Right cardiac atrium (tissue), 5 donors: ENCODE measurements around the gene ALOXE3. TPM values are rescaled to one million over a fixed set of nuclear protein-coding genes. Genes with fewer than 3 reads are reported as not detected.
A peak's percentile ranks its signal among the peaks of the same experiment; 100 is the strongest.

ENCODE experiments used
- ATAC-seq, 2 donors: fragments of 200-7000 bp; cut with Tn5 transposase; one replicate each; pipeline versions ENCODE4 v1.8.0 to v1.9.1; 2020; ENCODE audit warnings: moderate library complexity in 2 of 2, mild to moderate bottlenecking in 1 of 2
- DNase-seq, 3 donors: peaks; one replicate each; pipeline ENCODE4 v3.0.0-alpha.2; 2020
- H3K27ac ChIP-seq: one replicate; pipeline ENCODE4 v1.5.1; 2013; ENCODE audit warnings: mild to moderate bottlenecking, low read length, control low read depth, moderate library complexity
- H3K27me3 ChIP-seq: one replicate; pipeline ENCODE4 v1.6.1; 2013; ENCODE audit not compliant: control insufficient read depth, insufficient read depth
- H3K4me1 ChIP-seq: one replicate; pipeline ENCODE4 v1.6.1; 2013; ENCODE audit warnings: low read length; ENCODE audit not compliant: control insufficient read depth, insufficient read depth
- H3K4me3 ChIP-seq: one replicate; pipeline ENCODE4 v1.5.1; 2013; ENCODE audit warnings: low read length, control low read depth
- H3K9me3 ChIP-seq: one replicate; pipeline ENCODE4 v1.6.1; 2013; ENCODE audit warnings: low read length; ENCODE audit not compliant: control insufficient read depth
- WGBS: extraction: QIAGEN DNeasy Blood & Tissue Kit; methylation state at CpG from one replicate; pipeline ENCODE4 v1.1.7; 2013; 5-methylcytosine and 5-hydroxymethylcytosine counted together
- intact Hi-C, 4 donors: fragments of 100-400 bp; cut with DNase I; formaldehyde crosslinking; loops; one replicate each; pipeline versions ENCODE4 v1.11.0 to v1.14.0; 2022 to 2023
- polyA plus RNA-seq: library from polyadenylated mRNA; stranded (reverse); fragments of 200-250 nt; gene quantifications from one replicate; pipeline ENCODE4 v1.2.3, GENCODE V29; 2013
- total RNA-seq, 4 donors: library from RNA; stranded (reverse); fragmentation: NEBNext Ultra II Directional; extraction: Animal tissue kit (Norgen Biotek cat#: 25700); gene quantifications; one replicate each; pipeline ENCODE4 v1.2.1, GENCODE V29; 2021
- donor health status: healthy with polysubstance abuse.
- donor health status: DM: no; HTN: yes; CAD: no.
- donor health status: DM: no; HTN: no; CAD: no.
- donor health status: DM: no; HTN: yes; CAD: no; lungs with severe emphysema.
- donor health status: DM: yes; HTN: yes; CAD: no.

The ALOXE3 gene
- total and polyA plus RNA-seq, 5 donors = not detected

DNA sequence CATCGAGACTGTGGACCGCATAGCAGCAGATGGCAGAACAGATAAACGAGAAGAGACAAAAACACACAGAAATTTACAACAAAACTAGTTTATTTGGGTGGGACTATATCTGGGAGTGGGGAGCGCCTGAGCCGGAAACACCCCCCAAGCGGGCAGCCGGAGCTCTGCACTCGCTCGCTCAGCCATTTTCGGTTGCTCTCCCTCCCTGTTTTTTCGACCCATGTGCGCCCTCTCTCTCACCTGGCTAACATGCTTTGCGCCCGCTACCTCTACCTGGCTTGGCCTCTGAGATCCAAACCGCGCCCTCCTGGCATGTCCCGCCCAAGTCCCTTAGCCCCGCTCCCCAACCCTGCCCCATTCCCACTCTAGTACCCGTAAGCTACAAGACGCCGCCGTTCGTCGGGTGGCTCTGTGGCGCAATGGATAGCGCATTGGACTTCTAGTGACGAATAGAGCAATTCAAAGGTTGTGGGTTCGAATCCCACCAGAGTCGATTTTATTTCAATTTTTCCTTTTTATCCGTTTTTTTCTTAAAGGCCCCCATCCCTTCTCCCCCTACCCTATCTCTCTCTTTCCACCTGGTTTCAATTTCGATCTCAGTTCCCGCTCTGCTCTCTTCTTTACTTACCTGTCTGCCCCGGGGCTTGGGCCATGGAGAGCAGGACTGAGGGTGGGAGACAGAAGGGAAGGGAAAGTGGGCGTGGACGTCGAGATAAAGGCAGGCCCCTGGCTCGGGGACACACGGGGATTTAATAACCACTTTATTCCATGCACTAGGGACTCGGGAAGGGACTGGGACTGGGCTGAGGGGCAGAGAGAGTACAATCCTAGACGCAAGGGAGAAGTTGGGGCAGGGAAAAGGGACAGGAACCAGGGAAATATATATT is 2.4 kb upstream of the ALOXE3 start:
- Histone ChIP-seq H3K27ac (no peak overlapping the region), H3K9me3 (no peaks in the 10 kb centered on the region), H3K27me3 (no peaks in the 10 kb centered on the region), H3K4me1 (peaks cover 5% of the 10 kb centered on the region), H3K4me3 (peak overlapping the region; percentile 57)
- intact Hi-C loops = loop anchor here (10.0 kb wide), 3 partner anchors 54 to 104 kb away; partner anchors contain the start of gene TMEM107 (in 1 of the 4)
- ATAC-seq = peak in 1 of 2 donors; percentile 17
- DNase-seq = peak; percentile 59 to 84 (median 80)
- under 1% methylated on average over 40 of the region's 40 CpGs for WGBS

DNA sequence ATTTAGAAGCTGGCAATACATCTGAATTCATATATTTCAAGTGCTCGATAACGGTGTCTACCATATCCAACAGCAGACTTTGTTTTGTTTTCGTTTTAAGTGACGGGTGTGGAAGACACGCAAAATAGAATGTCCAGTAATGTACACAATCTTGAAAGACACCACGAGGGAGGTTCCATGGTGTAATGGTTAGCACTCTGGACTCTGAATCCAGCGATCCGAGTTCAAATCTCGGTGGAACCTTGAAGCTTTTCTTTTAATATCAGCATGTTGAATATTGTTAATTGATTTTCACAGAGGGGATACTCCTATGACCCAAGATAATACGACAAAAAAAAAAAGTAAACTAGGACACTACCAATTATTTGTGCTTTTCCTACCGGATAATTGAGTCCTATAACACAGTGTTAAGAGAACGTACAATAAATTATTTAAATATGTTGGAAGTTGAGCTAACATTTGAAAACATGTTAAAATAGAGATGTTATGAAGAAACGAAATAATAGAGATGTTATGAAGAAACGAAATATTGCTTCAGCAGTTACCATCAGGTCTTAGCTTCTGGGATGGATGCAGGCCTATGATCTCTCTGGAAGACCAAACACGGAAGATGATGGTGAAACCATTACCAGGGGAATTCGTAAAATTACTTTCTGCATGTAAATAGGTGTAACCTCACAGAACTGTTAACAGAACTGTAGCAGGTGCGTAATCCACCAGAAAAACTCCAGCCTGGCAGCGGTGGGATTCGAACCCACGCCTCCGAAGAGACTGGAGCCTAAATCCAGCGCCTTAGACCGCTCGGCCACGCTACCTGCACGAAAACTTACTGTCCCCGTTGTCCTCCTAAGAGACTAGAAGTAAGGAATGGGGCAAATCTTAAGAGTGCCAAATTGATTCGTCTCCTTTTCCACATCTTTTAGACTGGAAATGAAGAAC is 1.5 kb upstream of the ALOXE3 start:
- Histone ChIP-seq H3K4me3 (peak overlapping the region; percentile 57), H3K27me3 (no peaks in the 10 kb centered on the region), H3K27ac (no peak overlapping the region), H3K4me1 (no peaks in the 10 kb centered on the region), H3K9me3 (no peaks in the 10 kb centered on the region)
- WGBS = under 1% methylated on average over 28 of the region's 28 CpGs
- intact Hi-C loops = loop anchor here (2.0 to 10.0 kb wide), 5 partner anchors 38 to 105 kb away; partner anchors contain the start of gene TMEM107 (in 1 of the 4)
- peak; percentile 66 to 74 for ATAC-seq
- peak; percentile 76 to 89 (median 88) for DNase-seq

DNA sequence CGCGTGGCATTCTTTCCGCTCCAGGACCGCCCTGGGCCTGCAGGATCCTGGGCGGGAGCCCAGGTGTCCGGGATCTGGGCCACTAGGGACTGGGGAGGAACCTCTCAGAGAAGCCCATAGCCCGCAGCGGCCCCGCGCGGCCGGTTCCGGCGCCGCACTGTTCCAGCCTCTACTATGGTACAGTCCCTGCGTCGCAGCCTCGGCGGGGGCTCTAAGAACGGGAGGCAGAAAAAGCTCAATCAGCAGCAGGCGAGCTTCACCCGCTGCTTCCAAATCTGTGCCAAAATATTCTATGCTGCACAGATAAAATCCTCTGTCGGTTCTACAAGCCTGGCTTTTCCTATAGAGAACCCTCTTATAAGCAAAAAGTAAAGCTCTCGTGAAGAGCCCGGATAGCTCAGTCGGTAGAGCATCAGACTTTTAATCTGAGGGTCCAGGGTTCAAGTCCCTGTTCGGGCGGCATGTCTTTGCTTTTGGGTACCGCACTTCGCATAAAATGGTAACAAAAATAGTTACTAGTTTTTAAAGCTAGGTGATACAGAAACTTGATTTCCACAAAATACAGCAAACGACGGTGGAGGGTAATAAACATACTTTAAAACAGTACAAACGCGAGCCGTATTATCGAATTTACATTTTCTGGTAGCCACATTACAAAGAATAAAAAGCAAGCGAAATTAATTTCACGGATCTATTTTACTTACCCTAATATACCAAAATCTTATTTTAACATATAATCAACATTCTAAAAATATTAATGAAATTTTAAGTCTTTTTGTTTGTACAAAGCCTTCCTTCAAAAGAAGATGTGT is 661 bp upstream of the ALOXE3 start:
- Histone ChIP-seq H3K27ac (peak overlapping the region; percentile 25), H3K4me1 (no peaks in the 10 kb centered on the region), H3K4me3 (peak overlapping the region; percentile 57), H3K27me3 (no peaks in the 10 kb centered on the region), H3K9me3 (no peaks in the 10 kb centered on the region)
- intact Hi-C loops = loop anchor here in 1 of 4 donors (2.0 to 5.0 kb wide), 2 partner anchors 37 to 68 kb away; no protein-coding TSS in a partner anchor
- ATAC-seq (peak; percentile 82 to 88), DNase-seq (peak; percentile 89 to 97 (median 95))
- WGBS = under 1% methylated on average over 38 of the region's 38 CpGs

DNA sequence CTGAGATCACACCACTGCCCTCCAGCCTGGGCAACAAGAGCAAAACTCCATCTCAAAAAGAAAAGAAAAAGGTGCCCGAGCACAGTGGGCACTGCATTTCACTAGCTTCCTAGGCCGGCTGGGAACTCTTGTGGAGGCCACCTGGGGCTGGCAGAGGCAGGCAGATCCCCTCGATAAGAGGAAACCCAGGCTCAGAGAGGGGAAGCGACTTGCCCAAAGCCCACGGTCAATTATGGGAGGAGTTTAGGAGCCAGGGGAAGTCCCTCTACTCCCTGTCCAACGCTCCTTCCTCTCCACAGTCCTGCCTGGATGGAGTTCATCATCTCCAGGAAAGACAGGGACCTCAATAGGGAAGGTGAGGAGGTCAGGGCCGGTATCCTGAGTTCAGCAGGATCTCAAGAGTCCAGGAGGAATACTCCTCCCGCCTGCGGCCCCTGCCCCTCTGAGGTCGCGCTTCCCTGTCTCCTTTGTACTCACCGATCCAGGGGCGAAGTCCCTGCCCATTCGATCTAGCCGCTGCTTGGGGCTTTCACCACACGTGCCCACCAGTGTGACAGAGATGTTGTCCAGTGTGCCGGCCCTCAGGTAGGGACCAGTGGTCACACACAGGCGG is 841 bp downstream of the ALOXE3 start:
- Histone ChIP-seq H3K27me3 (no peaks in the 10 kb centered on the region), H3K4me3 (peak overlapping the region; percentile 57), H3K4me1 (no peaks in the 10 kb centered on the region), H3K27ac (no peak overlapping the region), H3K9me3 (no peaks in the 10 kb centered on the region)
- ATAC-seq (no peak), DNase-seq (peak in 1 of 3 donors; percentile 31)
- intact Hi-C loops = loop anchor here in 1 of 4 donors (5.0 kb wide), 1 partner anchor 35 kb away; no protein-coding TSS in a partner anchor
- WGBS = 5% methylated on average over 18 of the region's 18 CpGs

DNA sequence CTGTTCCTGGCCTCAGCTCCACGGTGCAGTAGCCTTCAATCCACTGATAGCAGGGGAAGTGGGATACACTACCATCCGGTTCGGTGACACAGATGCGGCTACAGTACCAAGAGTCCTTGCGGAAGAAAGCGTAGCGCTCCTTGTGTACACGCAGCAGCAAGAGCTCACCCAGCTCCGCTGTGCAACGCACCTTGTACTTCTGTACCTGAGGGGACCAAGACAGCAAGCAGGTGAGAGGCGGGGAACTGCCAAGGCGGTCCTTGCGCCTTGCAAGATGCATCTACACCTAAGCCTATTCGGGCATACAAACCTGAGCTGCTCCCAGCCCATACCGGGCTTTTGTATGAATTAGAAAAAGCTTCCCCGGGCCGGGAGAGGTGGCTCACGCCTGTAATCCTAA is 1.5 kb downstream of the ALOXE3 start:
- ATAC-seq (no peak), DNase-seq (peak in 1 of 3 donors; percentile 51)
- intact Hi-C loops = loop anchor here in 1 of 4 donors (5.0 kb wide), 1 partner anchor 34 kb away; no protein-coding TSS in a partner anchor
- Histone ChIP-seq H3K27ac (no peak overlapping the region), H3K27me3 (no peaks in the 10 kb centered on the region), H3K4me1 (no peaks in the 10 kb centered on the region), H3K9me3 (no peaks in the 10 kb centered on the region), H3K4me3 (no peak overlapping the region)
- WGBS = 55% methylated on average over 18 of the region's 18 CpGs

DNA sequence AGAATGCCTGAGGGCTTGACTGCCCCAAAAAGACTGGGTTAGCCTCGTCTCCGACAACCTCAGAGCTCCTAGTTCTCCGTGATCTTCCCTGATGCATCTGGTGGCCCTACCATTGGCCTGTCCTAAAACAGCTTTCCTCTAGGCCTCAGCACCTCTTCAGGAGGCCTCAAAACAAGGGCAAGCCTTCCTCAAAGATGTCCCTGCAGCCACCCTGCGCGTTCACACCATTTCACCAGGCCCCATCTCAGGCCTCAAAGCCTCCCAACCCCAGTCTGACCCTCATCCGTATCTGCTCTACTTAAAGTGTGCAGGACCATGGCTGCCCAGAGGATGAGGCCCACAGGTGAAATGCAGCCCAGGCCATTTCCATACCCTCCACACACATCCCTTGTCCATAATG is 7.4 kb downstream of the ALOXE3 start:
- H3K4me3 ChIP-seq = no peak overlapping the region
- intact Hi-C loops = no loop called here
- H3K9me3 ChIP-seq = no peaks in the 10 kb centered on the region
- no peak overlapping the region for H3K27ac ChIP-seq
- H3K27me3 ChIP-seq = no peaks in the 10 kb centered on the region
- H3K4me1 ChIP-seq = no peaks in the 10 kb centered on the region
- 95% methylated on average over 6 of the region's 6 CpGs for WGBS
- no peak for ATAC-seq
- DNase-seq = no peak

DNA sequence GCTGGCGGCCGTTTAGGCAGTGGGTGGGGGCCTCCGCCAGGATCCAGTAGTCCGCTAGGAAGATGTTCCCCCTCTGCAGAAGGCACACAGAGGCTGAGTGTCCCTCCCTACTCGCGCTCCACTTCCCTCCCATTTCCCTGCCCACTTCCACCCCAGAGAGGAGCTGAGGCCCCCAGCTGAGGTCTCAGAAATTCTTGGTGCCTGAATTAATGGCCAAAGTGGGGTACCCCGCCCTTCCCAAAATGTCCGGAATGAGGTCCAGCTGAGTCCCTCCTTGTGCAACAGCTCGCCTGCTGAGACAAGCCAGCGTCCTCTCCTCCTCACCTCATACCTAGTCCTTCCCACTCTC is 7.9 kb downstream of the ALOXE3 start:
- no peaks in the 10 kb centered on the region for H3K4me1 ChIP-seq
- no peaks in the 10 kb centered on the region for H3K9me3 ChIP-seq
- no peak overlapping the region for H3K4me3 ChIP-seq
- ATAC-seq = no peak
- H3K27me3 ChIP-seq = no peaks in the 10 kb centered on the region
- no peak overlapping the region for H3K27ac ChIP-seq
- 22% methylated on average over 10 of the region's 10 CpGs for WGBS
- intact Hi-C loops = no loop called here
- no peak for DNase-seq

DNA sequence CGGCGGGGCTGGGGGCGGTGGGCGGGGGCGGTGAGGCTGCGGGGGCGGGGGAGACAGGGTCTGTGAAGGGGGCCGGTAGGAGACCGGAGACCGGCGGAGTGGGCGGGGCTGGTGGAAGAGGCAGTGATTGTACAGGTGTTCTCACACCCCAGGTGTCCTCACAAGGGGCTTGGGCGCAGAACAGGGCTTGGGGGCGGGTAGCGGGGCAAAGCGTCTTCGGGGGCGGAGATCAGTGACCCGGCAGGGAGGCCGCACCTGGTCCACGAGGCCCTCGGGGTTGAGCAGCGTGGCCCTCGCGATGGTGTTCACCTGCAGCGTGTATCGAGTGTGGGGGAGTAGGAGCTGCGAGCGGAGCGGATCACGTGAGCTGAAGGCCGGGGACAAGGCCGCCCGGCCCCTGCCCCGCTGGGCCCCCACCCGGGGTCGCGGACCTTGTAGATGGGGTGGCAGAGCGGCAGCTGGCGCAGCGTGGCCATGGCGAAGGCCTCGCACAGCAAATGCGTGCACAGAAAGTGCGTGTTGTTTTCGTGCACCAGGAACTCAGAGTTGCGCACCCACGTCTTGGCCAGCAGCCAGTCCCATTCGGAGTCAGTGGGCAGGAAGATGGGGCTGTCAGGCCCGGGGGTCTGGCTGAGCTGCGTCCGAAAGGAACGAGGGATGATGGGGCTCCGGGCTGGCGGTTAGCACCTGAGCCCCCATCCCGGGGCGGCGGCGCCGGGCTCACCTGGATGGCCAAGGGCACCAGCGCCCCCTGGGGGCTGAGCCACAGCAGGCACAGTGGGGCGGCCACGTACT is 8.5 kb downstream of the ALOXE3 start:
- Histone ChIP-seq H3K4me1 (no peaks in the 10 kb centered on the region), H3K4me3 (peak overlapping the region; percentile 9), H3K27ac (no peak overlapping the region), H3K9me3 (no peaks in the 10 kb centered on the region), H3K27me3 (no peaks in the 10 kb centered on the region)
- peak; percentile 72 to 74 for ATAC-seq
- intact Hi-C loops = no loop called here
- peak; percentile 58 to 84 (median 83) for DNase-seq
- WGBS = 14% methylated on average over 63 of the region's 63 CpGs

DNA sequence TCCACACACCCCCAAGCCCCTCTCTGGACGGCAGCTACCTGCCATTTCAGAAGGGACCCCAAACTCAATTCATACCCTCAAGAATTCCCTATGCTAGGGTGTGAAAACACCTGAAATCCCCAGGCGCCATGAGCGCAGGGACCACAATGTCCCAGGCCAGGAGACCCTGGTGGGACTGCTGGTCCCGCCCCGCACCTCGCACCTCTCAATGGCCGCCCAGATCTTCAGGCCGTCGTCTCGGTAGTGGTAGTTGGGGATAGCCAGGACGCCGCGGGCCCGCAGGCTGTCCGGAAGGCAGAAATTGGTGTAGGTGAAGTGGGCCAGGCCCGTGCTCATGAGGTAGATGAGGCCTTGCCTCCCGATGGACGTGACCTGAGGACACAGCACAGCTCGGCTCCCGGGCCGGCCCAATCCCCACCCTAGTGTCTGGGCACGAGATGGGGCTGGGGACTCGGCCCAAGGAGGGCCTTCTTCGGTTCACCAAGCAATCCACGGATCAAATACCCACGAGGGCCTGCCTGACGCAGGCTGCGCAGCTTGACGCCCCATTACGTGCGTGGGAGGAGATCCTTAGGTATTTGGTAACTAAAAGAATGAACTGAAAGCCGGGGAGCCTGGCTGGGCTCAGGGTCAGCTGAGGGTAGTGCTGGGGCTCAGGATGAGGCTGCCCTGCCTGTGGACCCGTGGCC is 9.2 kb downstream of the ALOXE3 start:
- Histone ChIP-seq H3K9me3 (no peaks in the 10 kb centered on the region), H3K27ac (no peak overlapping the region), H3K27me3 (no peaks in the 10 kb centered on the region), H3K4me3 (no peak overlapping the region), H3K4me1 (no peaks in the 10 kb centered on the region)
- intact Hi-C loops = no loop called here
- WGBS = 77% methylated on average over 33 of the region's 33 CpGs
- ATAC-seq = peak in 1 of 2 donors; percentile 7
- DNase-seq = peak in 1 of 3 donors; percentile 61
